Central memory CD8-positive, alpha-beta T cell (primary cell): Measurements from ENCODE around the gene ARCN1.
A peak's percentile ranks its signal among the peaks of the same experiment; 100 is the strongest.

Source experiments
- ATAC-seq: fragments of 150-1000 bp; cut with Tn5 transposase; replicated peaks from 2 replicates; pipeline ENCODE4 v1.10.0; 2022; ENCODE audit warnings: mild to moderate bottlenecking, moderate FRiP score, moderate number of reproducible peaks; ENCODE audit not compliant: poor library complexity, severe bottlenecking; ENCODE audit errors: extremely low read depth
- DNase-seq, 2 donors: peaks; one replicate each; pipeline ENCODE4 v3.0.0; 2021; ENCODE audit warnings: low spot score in 2 of 2
- H3K27ac Mint-ChIP-seq: one replicate; pipeline ENCODE4 v1.8.0; 2022; ENCODE audit warnings: low read depth, mild to moderate bottlenecking, moderate library complexity, mixed read lengths
- H3K27me3 Mint-ChIP-seq: one replicate; pipeline ENCODE4 v1.8.0; 2022; ENCODE audit warnings: mixed read lengths
- H3K36me3 Mint-ChIP-seq: one replicate; pipeline ENCODE4 v1.8.0; 2022; ENCODE audit warnings: mild to moderate bottlenecking, moderate library complexity, mixed read lengths; ENCODE audit not compliant: insufficient read depth
- H3K4me1 Mint-ChIP-seq: one replicate; pipeline ENCODE4 v1.8.0; 2022; ENCODE audit warnings: mixed read lengths
- H3K4me3 Mint-ChIP-seq: one replicate; pipeline ENCODE4 v1.8.0; 2022; ENCODE audit warnings: mild to moderate bottlenecking, moderate library complexity, mixed read lengths
- H3K9me3 Mint-ChIP-seq: one replicate; pipeline ENCODE4 v1.8.0; 2022; ENCODE audit warnings: mixed read lengths

The ARCN1 gene

DNA sequence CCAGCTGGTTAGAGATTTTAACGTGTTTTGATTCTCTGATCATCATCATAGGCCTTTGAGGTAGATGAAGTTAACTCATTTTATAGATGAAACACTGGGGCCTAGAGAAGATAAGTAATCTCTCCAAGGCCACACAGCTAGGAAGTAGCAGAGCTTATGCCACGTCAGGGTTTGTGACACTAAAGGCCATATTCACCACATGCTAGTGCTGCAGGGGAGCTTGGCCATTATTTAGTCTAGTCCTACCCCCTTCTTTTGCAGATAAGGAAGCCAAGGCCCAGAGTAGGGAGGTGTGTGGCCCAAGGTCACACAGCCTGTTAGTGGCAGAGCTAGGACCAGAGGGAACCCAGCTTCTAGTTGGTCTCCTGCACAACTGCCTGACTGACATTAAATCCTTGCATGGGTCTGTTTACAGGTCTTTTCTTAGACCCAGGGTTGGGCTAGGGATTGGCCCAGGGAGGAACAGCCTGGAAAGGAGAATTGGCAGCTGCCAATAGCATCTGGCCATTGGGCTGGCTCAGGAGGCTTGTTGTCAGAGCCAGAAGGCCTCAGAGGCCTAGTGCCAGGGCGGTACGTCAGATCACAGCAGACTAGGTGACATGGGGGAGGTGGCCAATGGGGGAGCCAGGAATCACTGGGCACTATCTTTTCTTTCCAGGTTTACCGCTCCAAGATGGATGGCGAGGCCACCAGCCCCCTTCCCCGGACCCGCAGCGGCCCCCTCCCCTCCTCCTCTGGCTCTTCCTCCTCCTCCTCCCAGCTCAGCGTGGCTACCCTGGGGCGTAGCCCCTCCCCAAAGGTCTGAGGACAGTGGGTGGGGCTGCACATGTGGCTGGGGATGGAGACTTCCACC, 71.2 kb downstream of the ARCN1 start:
- no peak for DNase-seq
- Mint-ChIP-seq H3K4me3 (no peak overlapping the region), H3K27me3 (no peaks in the 10 kb centered on the region), H3K4me1 (no peaks in the 10 kb centered on the region), H3K36me3 (peaks cover 1% of the 10 kb centered on the region), H3K27ac (no peak overlapping the region), H3K9me3 (no peaks in the 10 kb centered on the region)
- ATAC-seq = no peak

DNA sequence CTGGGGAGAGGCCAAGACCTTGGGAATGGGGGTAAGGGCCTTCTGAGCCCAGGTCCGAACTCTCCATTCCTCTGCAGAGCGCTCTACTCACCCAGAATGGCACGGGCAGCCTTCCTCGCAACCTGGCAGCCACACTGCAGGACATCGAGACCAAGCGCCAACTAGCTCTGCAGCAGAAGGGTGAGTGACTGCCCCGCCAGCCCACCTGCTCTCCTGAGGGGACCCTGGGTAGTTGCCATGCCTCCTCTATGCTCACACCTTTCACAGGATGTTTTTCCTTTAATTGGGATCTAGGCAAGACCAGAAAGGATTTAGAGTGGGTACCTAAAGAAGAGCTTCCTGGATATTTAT, 71.8 kb downstream of the ARCN1 start:
- peaks cover 1% of the 10 kb centered on the region for H3K36me3 Mint-ChIP-seq
- ATAC-seq (no peak), DNase-seq (no peak)
- H3K27me3 Mint-ChIP-seq = no peaks in the 10 kb centered on the region
- no peaks in the 10 kb centered on the region for H3K4me1 Mint-ChIP-seq
- H3K4me3 Mint-ChIP-seq = no peak overlapping the region
- no peak overlapping the region for H3K27ac Mint-ChIP-seq
- no peaks in the 10 kb centered on the region for H3K9me3 Mint-ChIP-seq

DNA sequence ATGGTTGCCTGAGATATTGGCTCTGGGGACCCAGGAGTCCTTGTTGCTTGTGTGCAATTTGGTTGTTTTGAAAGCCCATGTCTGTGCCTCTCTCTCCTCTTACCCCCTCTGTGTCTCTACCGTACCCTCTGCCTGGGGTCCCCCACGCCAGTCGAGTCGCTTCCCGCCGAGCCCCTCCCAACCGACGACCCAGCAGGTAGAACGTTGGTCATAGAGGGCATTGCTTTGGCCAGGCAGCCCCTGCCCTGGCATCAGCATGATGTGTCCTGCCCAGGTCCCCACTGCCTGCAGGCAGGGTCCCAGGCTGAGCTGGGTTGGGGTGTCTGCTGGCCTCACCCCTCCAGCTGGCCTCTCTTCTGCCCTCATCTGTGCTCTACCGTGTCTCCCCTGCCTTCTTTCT, 72.3 kb downstream of the ARCN1 start:
- no peaks in the 10 kb centered on the region for H3K27me3 Mint-ChIP-seq

DNA sequence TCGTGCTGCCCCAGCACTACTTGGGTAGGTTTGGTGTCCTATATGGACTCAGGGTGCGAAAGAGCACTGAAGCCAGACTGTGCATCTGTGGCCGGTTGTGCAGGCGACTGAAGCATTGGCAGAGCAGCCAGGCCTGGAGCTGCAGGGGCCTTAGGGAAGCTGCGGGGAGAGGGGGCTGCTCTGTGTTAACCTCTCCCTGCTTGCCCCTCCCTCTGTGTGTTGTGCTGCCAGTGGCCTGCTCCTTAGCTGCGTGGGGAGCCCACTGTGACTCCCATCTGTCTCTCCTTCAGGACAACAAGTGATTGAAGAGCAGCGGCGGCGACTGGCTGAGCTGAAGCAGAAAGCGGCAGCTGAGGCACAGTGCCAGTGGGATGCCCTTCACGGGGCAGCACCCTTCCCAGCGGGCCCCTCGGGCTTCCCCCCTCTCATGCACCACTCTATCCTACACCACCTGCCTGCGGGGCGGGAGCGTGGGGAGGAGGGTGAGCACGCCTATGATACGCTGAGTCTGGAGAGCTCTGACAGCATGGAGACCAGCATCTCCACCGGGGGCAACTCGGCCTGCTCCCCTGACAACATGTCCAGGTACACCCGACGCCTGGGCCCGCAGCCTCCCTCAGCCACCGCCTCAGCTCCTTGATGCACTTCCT, 73.0 kb downstream of the ARCN1 start:
- Mint-ChIP-seq H3K27ac (peak overlapping the region; percentile 41), H3K9me3 (no peaks in the 10 kb centered on the region), H3K36me3 (peaks cover 1% of the 10 kb centered on the region), H3K27me3 (no peaks in the 10 kb centered on the region), H3K4me1 (no peaks in the 10 kb centered on the region), H3K4me3 (no peak overlapping the region)
- no peak for DNase-seq
- no peak for ATAC-seq

More for the DNA sequence above, 72.3 kb downstream of the ARCN1 start:
- DNase-seq (no peak), ATAC-seq (no peak)
- H3K4me1 Mint-ChIP-seq = no peaks in the 10 kb centered on the region
- no peak overlapping the region for H3K4me3 Mint-ChIP-seq
- peaks cover 1% of the 10 kb centered on the region for H3K36me3 Mint-ChIP-seq
- H3K9me3 Mint-ChIP-seq = no peaks in the 10 kb centered on the region
- H3K27ac Mint-ChIP-seq = peak overlapping the region; percentile 41

DNA sequence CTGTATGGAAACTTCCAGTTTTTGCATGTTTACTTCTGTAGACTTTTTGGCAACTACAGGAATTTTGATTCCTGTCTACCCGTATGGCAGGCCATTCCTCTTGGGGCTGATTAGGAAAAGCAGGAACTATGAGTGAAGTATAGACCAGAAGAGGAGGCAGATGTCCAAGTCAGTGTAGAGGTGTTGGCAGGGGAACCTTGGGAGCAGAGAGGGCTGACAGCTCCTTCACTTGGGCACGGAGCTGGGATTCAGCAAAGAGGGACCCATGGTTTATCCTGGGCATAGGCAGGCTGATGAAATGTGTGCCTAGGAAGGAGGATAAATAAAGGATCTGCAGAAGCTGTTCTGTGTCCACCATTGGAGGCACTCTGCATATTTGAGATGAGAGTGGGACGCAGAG, 74.2 kb downstream of the ARCN1 start:
- no peaks in the 10 kb centered on the region for H3K9me3 Mint-ChIP-seq
- DNase-seq (no peak), ATAC-seq (no peak)
- no peaks in the 10 kb centered on the region for H3K4me1 Mint-ChIP-seq
- no peak overlapping the region for H3K27ac Mint-ChIP-seq
- H3K36me3 Mint-ChIP-seq = peaks cover 1% of the 10 kb centered on the region
- no peaks in the 10 kb centered on the region for H3K27me3 Mint-ChIP-seq
- no peak overlapping the region for H3K4me3 Mint-ChIP-seq

DNA sequence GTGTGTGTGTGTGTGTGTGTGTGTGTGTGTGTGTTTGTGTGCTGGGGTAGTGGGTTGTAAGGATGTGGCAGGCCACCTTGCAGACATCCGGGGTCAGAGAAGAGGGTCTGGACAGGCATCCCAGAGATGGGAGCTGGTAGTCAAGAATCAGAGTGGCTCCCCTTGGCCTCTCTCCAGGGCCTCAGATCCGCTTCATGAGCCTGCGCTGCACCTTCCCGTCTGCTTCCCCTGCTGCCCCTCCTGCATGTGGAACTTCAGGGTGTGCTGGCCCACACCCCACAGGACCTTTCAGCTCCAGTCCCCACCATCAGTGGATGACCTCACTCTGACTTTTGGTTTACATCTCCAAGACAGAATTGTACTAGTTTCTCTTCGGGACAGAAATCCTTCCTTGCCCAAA, 76.1 kb downstream of the ARCN1 start:
- H3K27ac Mint-ChIP-seq = no peak overlapping the region
- no peaks in the 10 kb centered on the region for H3K27me3 Mint-ChIP-seq
- H3K36me3 Mint-ChIP-seq = peaks cover 1% of the 10 kb centered on the region
- ATAC-seq = no peak
- no peak for DNase-seq
- H3K4me3 Mint-ChIP-seq = no peak overlapping the region
- no peaks in the 10 kb centered on the region for H3K9me3 Mint-ChIP-seq
- peaks cover 8% of the 10 kb centered on the region for H3K4me1 Mint-ChIP-seq

DNA sequence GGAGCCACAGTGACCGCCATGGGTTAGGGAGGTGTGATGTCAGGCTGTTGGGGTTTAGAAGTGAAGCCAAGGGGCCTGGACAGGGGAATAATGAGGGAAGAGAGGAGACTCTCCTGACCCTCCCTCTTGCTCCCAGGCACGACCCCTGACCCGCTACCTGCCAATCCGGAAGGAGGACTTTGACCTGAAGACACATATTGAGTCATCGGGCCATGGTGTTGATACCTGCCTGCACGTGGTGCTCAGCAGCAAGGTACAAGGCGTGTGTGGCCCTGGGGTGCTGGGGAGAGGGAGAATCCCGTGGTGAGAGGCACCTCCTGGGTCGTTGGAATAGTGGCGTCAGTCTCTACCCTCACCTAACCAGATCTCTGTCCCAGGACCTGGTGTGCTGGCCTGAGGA, 77.7 kb downstream of the ARCN1 start:
- ATAC-seq = no peak
- Mint-ChIP-seq H3K4me3 (no peak overlapping the region), H3K27ac (no peak overlapping the region), H3K27me3 (no peaks in the 10 kb centered on the region), H3K4me1 (peaks cover 8% of the 10 kb centered on the region), H3K9me3 (no peaks in the 10 kb centered on the region), H3K36me3 (peaks cover 1% of the 10 kb centered on the region)
- DNase-seq = no peak

DNA sequence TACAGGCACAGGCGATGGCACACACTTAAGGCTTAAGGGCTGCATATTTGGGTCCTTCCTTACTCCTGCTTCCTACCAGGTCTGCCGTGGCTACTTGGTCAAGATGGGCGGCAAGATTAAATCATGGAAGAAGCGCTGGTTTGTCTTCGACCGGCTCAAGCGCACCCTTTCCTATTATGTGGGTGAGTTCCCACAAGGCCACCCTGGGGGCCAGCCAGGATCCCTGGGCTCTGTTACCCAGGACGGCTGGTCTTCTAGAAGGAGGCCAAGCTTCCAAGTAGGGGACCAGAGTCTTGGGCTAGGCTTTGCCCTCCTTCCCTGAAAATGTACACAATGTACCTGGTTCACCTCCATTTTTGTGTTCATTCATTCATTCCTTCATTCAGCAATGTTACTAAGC, 78.2 kb downstream of the ARCN1 start:
- ATAC-seq = no peak
- no peaks in the 10 kb centered on the region for H3K9me3 Mint-ChIP-seq
- DNase-seq = no peak
- no peak overlapping the region for H3K4me3 Mint-ChIP-seq
- peaks cover 8% of the 10 kb centered on the region for H3K4me1 Mint-ChIP-seq
- no peak overlapping the region for H3K27ac Mint-ChIP-seq
- H3K36me3 Mint-ChIP-seq = peaks cover 1% of the 10 kb centered on the region
- H3K27me3 Mint-ChIP-seq = no peaks in the 10 kb centered on the region

DNA sequence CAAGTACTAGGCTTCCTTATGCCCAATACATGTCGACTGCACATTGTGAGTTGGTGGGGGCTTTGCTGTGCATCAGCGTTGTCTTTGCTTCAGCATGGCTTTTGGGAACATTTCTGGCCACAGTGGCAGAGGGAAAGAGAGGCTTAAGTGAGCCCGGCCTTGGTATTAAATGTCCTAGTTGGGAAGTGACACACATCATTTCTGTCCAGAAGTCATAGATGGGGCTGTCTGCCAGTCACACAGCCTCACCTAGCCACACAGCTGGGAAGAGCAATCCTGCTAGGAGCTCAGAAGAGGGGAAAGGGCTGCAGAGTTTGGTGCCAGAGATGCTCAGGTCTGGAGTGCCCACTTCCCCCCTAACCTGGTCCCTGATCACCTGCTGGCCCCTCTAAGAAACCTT, 79.6 kb downstream of the ARCN1 start:
- no peak for ATAC-seq
- H3K4me1 Mint-ChIP-seq = peaks cover 8% of the 10 kb centered on the region
- H3K27ac Mint-ChIP-seq = peak overlapping the region; percentile 19
- DNase-seq = no peak
- H3K9me3 Mint-ChIP-seq = no peaks in the 10 kb centered on the region
- H3K4me3 Mint-ChIP-seq = no peak overlapping the region
- no peaks in the 10 kb centered on the region for H3K27me3 Mint-ChIP-seq
- no peaks in the 10 kb centered on the region for H3K36me3 Mint-ChIP-seq
